A549 (cell line): ENCODE measurements around the gene HUS1B. TPM values are rescaled to one million over a fixed set of nuclear protein-coding genes. Genes with fewer than 3 reads are reported as not detected.
A peak's percentile ranks its signal among the peaks of the same experiment; 100 is the strongest.

Source experiments
- ATAC-seq, 2 experiments: fragments of 200-7000 bp in 1 of 2; fragments of >200 bp in 1 of 2; cut with Nextera tagmentation in 1 of 2; cut with Tn5 transposase in 1 of 2; 3 replicates each; pipeline versions ENCODE4 v1.8.0 to v1.9.1; 2018 to 2020; ENCODE audit warnings: mild to moderate bottlenecking in 1 of 2, moderate library complexity in 1 of 2
- CTCF ChIA-PET: fragments of 300-600 bp; sonication (Branson Sonifier 250); formaldehyde crosslinking; extraction: SDS; loops from one replicate; lab custom pipeline; 2021; ENCODE audit warnings: antibody characterized with exemption, inconsistent platforms; lab: Yijun Ruan, JAX
- POLR2A ChIA-PET: fragments of 350-600 bp; formaldehyde crosslinking; extraction: SDS; loops from one replicate; lab custom pipeline; 2021; ENCODE audit warnings: antibody characterized with exemption, inconsistent platforms; lab: Yijun Ruan, JAX
- DNase-seq, 2 experiments: peaks; one replicate each; pipeline versions ENCODE4 v3.0.0 to v3.0.0-alpha.2; 2011 to 2016; ENCODE audit warnings: low read depth in 1 of 2, low spot score in 1 of 2
- FAIRE-seq: peaks from 2 replicates; lab custom pipeline; 2011; peaks lifted over from hg19 to GRCh38; lab: Jason Lieb, UNC
- H3K27ac ChIP-seq, 2 experiments: fragments of >200 bp; sonication (Bioruptor Twin); formaldehyde crosslinking; 3 replicates each; pipeline ENCODE4 v1.5.1; 2016 to 2017
- H3K4me1 ChIP-seq: fragments of >200 bp; sonication (Bioruptor Twin); formaldehyde crosslinking; 3 replicates; pipeline ENCODE4 v1.6.1; 2016
- H3K4me2 ChIP-seq: fragments of >200 bp; sonication (Bioruptor Twin); formaldehyde crosslinking; 3 replicates; pipeline ENCODE4 v1.6.1; 2016
- H3K4me3 ChIP-seq: fragments of >200 bp; sonication (Bioruptor Twin); formaldehyde crosslinking; 3 replicates; pipeline ENCODE4 v1.5.1; 2016
- H3K9me3 ChIP-seq: fragments of >200 bp; sonication (Bioruptor Twin); formaldehyde crosslinking; 3 replicates; pipeline ENCODE4 v1.6.1; 2016
- CBX2 ChIP-seq: fragments of 200-600 bp; sonication (generic); IDR thresholded peaks from 2 replicates; pipeline ENCODE4 v1.6.1; 2016; ENCODE audit warnings: low read depth, mild to moderate bottlenecking, borderline replicate concordance
- CBX8 ChIP-seq: fragments of 200-600 bp; sonication (generic); IDR thresholded peaks from 2 replicates; pipeline ENCODE4 v1.6.1; 2016
- CEBPB ChIP-seq, 2 experiments: fragments of >200 bp in 1 of 2; sonication (Bioruptor Twin) in 1 of 2; formaldehyde crosslinking in 1 of 2; IDR thresholded peaks; 2 replicates each; pipeline ENCODE4 v1.6.1; 2012 to 2016
- CHD2 ChIP-seq: fragments of 150-350 bp; IDR thresholded peaks from 2 replicates; pipeline ENCODE4 v1.6.1; 2014; ENCODE audit warnings: low read length; ENCODE audit not compliant: partially characterized antibody
- EHF ChIP-seq: fragments of 250-450 bp; sonication (Bioruptor Pico); IDR thresholded peaks from 2 replicates; pipeline ENCODE4 v1.5.0; 2020; ENCODE audit warnings: mild to moderate bottlenecking
- EHMT2 ChIP-seq: fragments of 200-600 bp; sonication (generic); IDR thresholded peaks from 2 replicates; pipeline ENCODE4 v1.6.1; 2016; ENCODE audit warnings: antibody characterized with exemption, low read depth, mild to moderate bottlenecking, moderate library complexity
- FOSB ChIP-seq: fragments of 250-450 bp; sonication (Bioruptor Pico); IDR thresholded peaks from 2 replicates; pipeline ENCODE4 v1.5.0; 2020; ENCODE audit warnings: mild to moderate bottlenecking, moderate library complexity
- HOXB5 ChIP-seq: fragments of 250-450 bp; sonication (Bioruptor Pico); IDR thresholded peaks from 2 replicates; pipeline ENCODE4 v1.5.0; 2020; ENCODE audit warnings: mild to moderate bottlenecking, moderate library complexity
- JUNB ChIP-seq: fragments of >200 bp; sonication (Bioruptor Twin); formaldehyde crosslinking; IDR thresholded peaks from 2 replicates; pipeline ENCODE4 v1.6.1; 2016
- KDM5A ChIP-seq: fragments of 200-600 bp; sonication (generic); IDR thresholded peaks from 2 replicates; pipeline ENCODE4 v1.6.1; 2016; ENCODE audit warnings: antibody characterized with exemption, mild to moderate bottlenecking
- MAFK ChIP-seq: fragments of 450-650 bp; IDR thresholded peaks from 2 replicates; pipeline ENCODE4 v1.6.1; 2014; ENCODE audit not compliant: partially characterized antibody
- MAZ ChIP-seq: fragments of 150-350 bp; IDR thresholded peaks from 2 replicates; pipeline ENCODE4 v1.6.1; 2014; ENCODE audit warnings: antibody characterized with exemption, low read depth, low read length, borderline replicate concordance
- NFE2L2 ChIP-seq: fragments of 150-350 bp; conservative IDR thresholded peaks from 2 replicates; pipeline ENCODE4 v1.6.1; 2014; ENCODE audit warnings: low read length
- RCOR1 ChIP-seq: fragments of 150-350 bp; IDR thresholded peaks from 2 replicates; pipeline ENCODE4 v1.6.1; 2014; ENCODE audit warnings: antibody characterized with exemption, low read length, low read depth
- ZC3H11A ChIP-seq: fragments of 450-650 bp; IDR thresholded peaks from 2 replicates; pipeline ENCODE4 v1.6.1; 2014; ENCODE audit warnings: antibody characterized with exemption, mild to moderate bottlenecking
- ZSCAN20 ChIP-seq: fragments of 250-450 bp; sonication (Bioruptor Pico); IDR thresholded peaks from 2 replicates; pipeline ENCODE4 v1.8.0; 2022; ENCODE audit warnings: mild to moderate bottlenecking, moderate library complexity
- WGBS: methylation state at CpG from one replicate; pipeline ENCODE4 v1.1.6; 2017; ENCODE audit errors: missing lambda C conversion rate; 5-methylcytosine and 5-hydroxymethylcytosine counted together
- polyA plus RNA-seq, 4 experiments: library from polyadenylated mRNA; depleted of rRNA in 3 of 4; stranded (reverse); fragments of >200 nt; fragmentation: RNase III in 1 of 4; extraction: RNeasy Plus Mini Kit Qiagen cat#74134 plus additional on column Dnase treatment in 1 of 4; gene quantifications; 2 replicates in 3 of 4; 3 replicates in 1 of 4; pipeline ENCODE4 v1.2.3, GENCODE V29; 2011 to 2017
- TF ChIP-seq, protein P1 (sequence below): fragments of >200 bp; sonication (Bioruptor Twin); formaldehyde crosslinking; IDR thresholded peaks from 3 replicates; pipeline ENCODE4 v1.5.1; 2016
- TF ChIP-seq, protein P2 (sequence below): fragments of 150-350 bp; IDR thresholded peaks from 2 replicates; pipeline ENCODE4 v1.6.1; 2014; ENCODE audit warnings: low read depth, mild to moderate bottlenecking, low read length

HUS1B gene
- polyA plus RNA-seq, 2 of the 4 experiments (the other 2 are of a cell fraction) = 0.17 to 0.25 TPM

DNA sequence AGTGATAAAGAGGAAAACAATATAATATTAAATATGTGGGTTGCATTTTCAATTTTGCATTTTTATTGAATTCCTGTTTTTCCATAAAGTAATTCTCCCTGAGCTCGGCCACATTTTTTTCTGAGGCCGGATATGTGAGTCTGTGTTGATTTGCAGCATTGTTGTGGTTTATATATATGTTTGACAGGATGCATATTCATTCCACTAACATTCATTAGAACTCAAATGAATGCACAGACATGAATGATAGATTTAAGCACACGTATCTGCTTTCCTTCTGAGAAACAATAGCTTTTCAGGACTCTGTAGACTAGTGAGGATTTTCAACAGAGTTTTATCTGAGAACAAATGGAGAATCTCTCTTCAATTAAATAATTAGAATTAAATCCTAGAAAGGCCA, 46.7 kb upstream of the HUS1B start:
- Histone ChIP-seq H3K4me1 (0 out of 3 replicates have a peak, but pooled peaks cover 4% of the 10 kb centered on the region), H3K4me2 (no peak overlapping the region), H3K4me3 (no peak overlapping the region), H3K27ac (no peak overlapping the region), H3K9me3 (no peaks in the 10 kb centered on the region)
- FAIRE-seq (no peak), DNase-seq (no peak), ATAC-seq (no peak)
- CTCF ChIA-PET = interaction anchor here (7.1 kb wide), 1 partner anchor 18 kb away, joined by 33 read pairs; no protein-coding TSS in a partner anchor
- POLR2A ChIA-PET = no interaction called here
- TF ChIP-seq EHMT2 = no peak
- WGBS = 70% methylated on average over 3 of the region's 3 CpGs

DNA sequence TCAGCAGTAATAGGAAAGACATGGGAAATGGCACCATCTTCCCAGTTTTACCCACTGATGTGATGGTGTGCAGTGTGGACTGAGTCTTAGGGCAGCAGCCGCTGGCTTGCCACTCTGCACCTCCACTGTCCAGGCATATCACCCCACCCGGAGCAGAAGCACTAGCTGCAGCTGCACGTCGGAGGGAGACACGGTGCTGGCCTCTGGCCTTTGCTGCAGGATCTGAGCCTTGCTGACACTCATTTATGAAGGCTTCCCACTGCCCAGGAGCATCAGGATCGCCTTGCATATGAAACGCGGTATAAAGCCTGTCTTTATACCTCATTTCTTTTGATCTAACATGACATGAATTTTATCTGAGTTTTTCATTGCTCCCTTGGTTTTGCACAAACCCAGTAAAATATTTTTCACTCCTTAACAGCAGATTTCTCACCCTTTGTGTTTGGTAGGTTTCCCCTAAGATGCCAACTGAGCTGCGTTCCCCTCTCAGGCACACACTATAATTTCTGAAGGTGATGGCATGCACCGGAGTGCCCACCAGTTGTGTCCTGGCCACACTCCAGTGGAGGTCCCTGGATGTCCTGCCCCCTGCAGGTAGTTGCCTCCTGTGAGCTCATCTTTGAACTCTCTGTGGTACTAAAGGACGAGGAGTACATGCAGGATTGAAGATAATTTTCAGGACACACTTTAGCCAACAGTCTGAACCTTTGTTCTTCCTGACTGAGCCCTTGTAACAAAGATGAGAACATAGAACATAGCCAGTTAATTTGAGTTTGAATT, 45.0 kb upstream of the HUS1B start:
- Histone ChIP-seq H3K4me2 (no peak overlapping the region), H3K4me3 (no peak overlapping the region), H3K9me3 (no peaks in the 10 kb centered on the region), H3K27ac (no peak overlapping the region), H3K4me1 (0 out of 3 replicates have a peak, but pooled peaks cover 4% of the 10 kb centered on the region)
- 78% methylated on average over 11 of the region's 11 CpGs for WGBS
- FAIRE-seq = no peak
- ChIA-PET POLR2A (interaction anchor here (2.2 kb wide), 1 partner anchor 9 kb away, joined by 10 read pairs; the partner anchor contains the start of gene EXOC2), CTCF (interaction anchor here (1.2 to 7.1 kb wide), 2 partner anchors 18 to 20 kb away, joined by 3 to 33 read pairs; no protein-coding TSS in a partner anchor)
- TF ChIP-seq MAZ (no peak), CEBPB (IDR thresholded peaks at IDR 0.05) (no peak)
- TF ChIP-seq, protein P1, sequence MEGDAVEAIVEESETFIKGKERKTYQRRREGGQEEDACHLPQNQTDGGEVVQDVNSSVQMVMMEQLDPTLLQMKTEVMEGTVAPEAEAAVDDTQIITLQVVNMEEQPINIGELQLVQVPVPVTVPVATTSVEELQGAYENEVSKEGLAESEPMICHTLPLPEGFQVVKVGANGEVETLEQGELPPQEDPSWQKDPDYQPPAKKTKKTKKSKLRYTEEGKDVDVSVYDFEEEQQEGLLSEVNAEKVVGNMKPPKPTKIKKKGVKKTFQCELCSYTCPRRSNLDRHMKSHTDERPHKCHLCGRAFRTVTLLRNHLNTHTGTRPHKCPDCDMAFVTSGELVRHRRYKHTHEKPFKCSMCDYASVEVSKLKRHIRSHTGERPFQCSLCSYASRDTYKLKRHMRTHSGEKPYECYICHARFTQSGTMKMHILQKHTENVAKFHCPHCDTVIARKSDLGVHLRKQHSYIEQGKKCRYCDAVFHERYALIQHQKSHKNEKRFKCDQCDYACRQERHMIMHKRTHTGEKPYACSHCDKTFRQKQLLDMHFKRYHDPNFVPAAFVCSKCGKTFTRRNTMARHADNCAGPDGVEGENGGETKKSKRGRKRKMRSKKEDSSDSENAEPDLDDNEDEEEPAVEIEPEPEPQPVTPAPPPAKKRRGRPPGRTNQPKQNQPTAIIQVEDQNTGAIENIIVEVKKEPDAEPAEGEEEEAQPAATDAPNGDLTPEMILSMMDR = no peak
- no peak for DNase-seq
- ATAC-seq = peak in 1 of 2 experiments; percentile 45; a peak in 1 of 6 replicates

DNA sequence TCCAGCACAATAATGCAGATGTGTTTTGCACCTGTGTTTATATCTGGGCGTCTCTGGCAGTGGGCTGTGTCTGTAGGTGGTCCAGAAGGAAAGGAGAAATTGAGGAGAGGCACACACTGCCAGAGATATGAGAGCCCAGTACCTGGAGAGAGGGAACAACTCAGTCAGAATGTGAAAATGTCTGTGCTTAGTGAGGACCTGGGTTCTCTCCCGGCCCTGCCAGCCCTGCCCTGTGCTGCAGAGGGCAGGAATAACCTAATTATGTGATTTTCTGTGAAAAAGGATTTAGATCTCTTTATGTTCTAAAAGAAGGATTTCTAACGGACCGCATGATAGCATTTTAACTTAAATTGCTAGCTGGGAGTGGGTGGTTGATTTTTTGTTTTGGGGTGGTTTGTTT, 44.3 kb upstream of the HUS1B start:
- no peak overlapping the region for H3K4me2 ChIP-seq
- H3K27ac ChIP-seq = no peak overlapping the region
- no peak overlapping the region for H3K4me3 ChIP-seq
- TF ChIP-seq NFE2L2 (no peak), ZSCAN20 (CRISPR knock-in tag) (no peak), MAZ (no peak), HOXB5 (CRISPR knock-in tag) (no peak), RCOR1 (no peak), ZC3H11A (no peak), CEBPB (IDR thresholded peaks at IDR 0.05) (no peak), CHD2 (no peak), CBX8 (no peak), MAFK (no peak), FOSB (no peak), CBX2 (no peak), JUNB (no peak), EHF (CRISPR knock-in tag) (no peak), KDM5A (no peak)
- TF ChIP-seq, protein P2, sequence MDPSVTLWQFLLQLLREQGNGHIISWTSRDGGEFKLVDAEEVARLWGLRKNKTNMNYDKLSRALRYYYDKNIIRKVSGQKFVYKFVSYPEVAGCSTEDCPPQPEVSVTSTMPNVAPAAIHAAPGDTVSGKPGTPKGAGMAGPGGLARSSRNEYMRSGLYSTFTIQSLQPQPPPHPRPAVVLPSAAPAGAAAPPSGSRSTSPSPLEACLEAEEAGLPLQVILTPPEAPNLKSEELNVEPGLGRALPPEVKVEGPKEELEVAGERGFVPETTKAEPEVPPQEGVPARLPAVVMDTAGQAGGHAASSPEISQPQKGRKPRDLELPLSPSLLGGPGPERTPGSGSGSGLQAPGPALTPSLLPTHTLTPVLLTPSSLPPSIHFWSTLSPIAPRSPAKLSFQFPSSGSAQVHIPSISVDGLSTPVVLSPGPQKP = no peak
- 0 out of 3 replicates have a peak, but pooled peaks cover 4% of the 10 kb centered on the region for H3K4me1 ChIP-seq
- H3K9me3 ChIP-seq = no peaks in the 10 kb centered on the region
- 54% methylated on average over 4 of the region's 4 CpGs for WGBS
- CTCF ChIA-PET = interaction anchor here (1.2 to 7.1 kb wide), 2 partner anchors 17 to 21 kb away, joined by 3 to 33 read pairs; no protein-coding TSS in a partner anchor
- no peak for DNase-seq
- no peak for ATAC-seq
- POLR2A ChIA-PET = interaction anchor here (2.2 kb wide), 1 partner anchor 8 kb away, joined by 10 read pairs; the partner anchor contains the start of gene EXOC2
- FAIRE-seq = no peak
